ENCODE data around the gene TMEM209.

GRCh38 chr7:130152493-130153210 lies 52.6 kb downstream of the TMEM209 start:
- no peak for TF ChIP-seq EZH2 (IDR thresholded peaks at IDR 0.05; ENCODE audit: borderline replicate concordance, insufficient read depth, low read length, poor library complexity, severe bottlenecking)
- no peak for TF ChIP-seq CTCF (IDR thresholded peaks at IDR 0.05; ENCODE audit: poor library complexity, severe bottlenecking)
- no peak for TF ChIP-seq REST (IDR thresholded peaks at IDR 0.05; ENCODE audit: borderline replicate concordance)
- TF ChIP-seq EP300 (conservative IDR thresholded peaks at IDR 0.05; ENCODE audit: poor library complexity, severe bottlenecking): no peak
